ENCODE measurements around the gene RGS7BP. TPM values are rescaled to one million over a fixed set of nuclear protein-coding genes. Genes with fewer than 3 reads are reported as not detected.

RGS7BP gene
- polyA plus RNA-seq, 2 of the 4 experiments (the other 2 are of a cell fraction) = not detected

DNA sequence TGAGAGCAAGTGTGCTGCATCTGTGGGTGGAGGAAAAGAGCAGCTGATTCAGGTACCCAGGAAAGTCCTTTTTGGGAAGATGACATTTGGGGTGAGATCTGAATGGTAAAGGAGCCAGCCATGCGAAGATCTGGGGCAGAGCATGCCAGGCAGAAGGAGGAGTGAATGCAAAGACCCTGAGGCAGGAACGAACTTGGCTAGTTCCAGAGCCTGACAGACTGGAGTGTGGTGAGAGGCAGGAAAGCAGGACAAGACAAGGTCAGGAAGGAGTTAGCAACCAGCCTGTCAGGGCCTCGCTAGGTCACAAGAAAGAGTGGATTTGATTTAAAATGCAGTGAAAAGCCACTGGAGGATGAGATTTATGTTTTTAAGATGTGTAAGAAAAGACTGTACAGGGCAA lies 28.2 kb downstream of the RGS7BP start:
- no peak overlapping the region for H3K27ac ChIP-seq
- FAIRE-seq = no peak
- POLR2A ChIA-PET = no interaction called here
- CTCF ChIA-PET = interaction anchor here (0.7 kb wide), 1 partner anchor 32 kb away, joined by 3 read pairs; no protein-coding TSS in a partner anchor
- TF ChIP-seq RFX5 (IDR thresholded peaks at IDR 0.05) (no peak), FOSL2 (IDR thresholded peaks at IDR 0.05) (no peak), FOSL2 (CRISPR knock-in tag; IDR thresholded peaks at IDR 0.05) (no peak), EP300 (IDR thresholded peaks at IDR 0.05) (no peak), ZSCAN20 (CRISPR knock-in tag; IDR thresholded peaks at IDR 0.05) (no peak), BHLHE40 (IDR thresholded peaks at IDR 0.05; ENCODE audit: low read depth, low read length) (no peak), SREBF2 (IDR thresholded peaks at IDR 0.05) (no peak), PHF8 (IDR thresholded peaks at IDR 0.05; ENCODE audit: borderline replicate concordance, low read depth) (no peak), RAD21 (conservative IDR thresholded peaks at IDR 0.05 in 1 of 2, IDR thresholded peaks at IDR 0.05 in 1 of 2) (no peak), JUN (IDR thresholded peaks at IDR 0.05) (no peak), CBX8 (IDR thresholded peaks at IDR 0.05) (no peak)
- TF ChIP-seq, protein P1, sequence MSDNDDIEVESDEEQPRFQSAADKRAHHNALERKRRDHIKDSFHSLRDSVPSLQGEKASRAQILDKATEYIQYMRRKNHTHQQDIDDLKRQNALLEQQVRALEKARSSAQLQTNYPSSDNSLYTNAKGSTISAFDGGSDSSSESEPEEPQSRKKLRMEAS (IDR thresholded peaks at IDR 0.05) = no peak
- TF ChIP-seq, protein P2, sequence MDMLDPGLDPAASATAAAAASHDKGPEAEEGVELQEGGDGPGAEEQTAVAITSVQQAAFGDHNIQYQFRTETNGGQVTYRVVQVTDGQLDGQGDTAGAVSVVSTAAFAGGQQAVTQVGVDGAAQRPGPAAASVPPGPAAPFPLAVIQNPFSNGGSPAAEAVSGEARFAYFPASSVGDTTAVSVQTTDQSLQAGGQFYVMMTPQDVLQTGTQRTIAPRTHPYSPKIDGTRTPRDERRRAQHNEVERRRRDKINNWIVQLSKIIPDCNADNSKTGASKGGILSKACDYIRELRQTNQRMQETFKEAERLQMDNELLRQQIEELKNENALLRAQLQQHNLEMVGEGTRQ (IDR thresholded peaks at IDR 0.05) = no peak
- H3K4me2 ChIP-seq = no peak overlapping the region
- no peaks in the 10 kb centered on the region for H3K9me3 ChIP-seq
- DNase-seq (ENCODE audit: low read depth in 1 of 2, low spot score in 1 of 2) = no peak
- H3K4me3 ChIP-seq = no peak overlapping the region
- H3K4me1 ChIP-seq = no peaks in the 10 kb centered on the region
- WGBS (ENCODE audit: missing lambda C conversion rate) = 1% methylated on average over 3 of the region's 3 CpGs
- ATAC-seq = no peak

DNA sequence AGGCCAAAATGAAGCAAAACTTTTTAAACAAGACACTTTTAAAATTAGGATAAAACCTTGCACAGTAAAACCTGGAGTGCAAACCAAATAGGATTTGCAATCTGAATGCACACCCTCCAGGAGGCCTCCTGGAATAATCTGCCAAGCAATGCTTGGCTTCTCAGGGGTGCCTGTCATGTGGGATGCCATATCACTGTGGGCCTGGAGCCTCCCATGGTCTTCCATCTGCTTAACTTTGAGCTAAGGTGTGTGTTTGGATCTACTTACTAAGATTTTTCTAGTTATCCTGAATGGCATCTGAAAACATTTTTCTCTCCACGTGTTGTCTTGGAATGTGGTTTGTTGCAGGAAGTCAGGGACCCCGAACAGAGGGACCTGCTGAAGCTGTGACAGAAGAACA lies 52.1 kb downstream of the RGS7BP start:
- Histone ChIP-seq H3K27ac (no peak overlapping the region), H3K4me2 (no peak overlapping the region), H3K9me3 (no peaks in the 10 kb centered on the region), H3K4me1 (no peaks in the 10 kb centered on the region), H3K4me3 (no peak overlapping the region)
- TF ChIP-seq FOSB (CRISPR knock-in tag; IDR thresholded peaks at IDR 0.05) = no peak
- TF ChIP-seq FOXS1 (CRISPR knock-in tag; IDR thresholded peaks at IDR 0.05) = no peak
- TF ChIP-seq POLR2AphosphoS2 (conservative IDR thresholded peaks at IDR 0.05; ENCODE audit: low read length) = no peak
- TF ChIP-seq HOXB5 (CRISPR knock-in tag; IDR thresholded peaks at IDR 0.05) = no peak
- no peak for TF ChIP-seq KDM1A (IDR thresholded peaks at IDR 0.05; ENCODE audit: low read depth)
- TF ChIP-seq JUNB (IDR thresholded peaks at IDR 0.05) = no peak
- TF ChIP-seq, protein P3, sequence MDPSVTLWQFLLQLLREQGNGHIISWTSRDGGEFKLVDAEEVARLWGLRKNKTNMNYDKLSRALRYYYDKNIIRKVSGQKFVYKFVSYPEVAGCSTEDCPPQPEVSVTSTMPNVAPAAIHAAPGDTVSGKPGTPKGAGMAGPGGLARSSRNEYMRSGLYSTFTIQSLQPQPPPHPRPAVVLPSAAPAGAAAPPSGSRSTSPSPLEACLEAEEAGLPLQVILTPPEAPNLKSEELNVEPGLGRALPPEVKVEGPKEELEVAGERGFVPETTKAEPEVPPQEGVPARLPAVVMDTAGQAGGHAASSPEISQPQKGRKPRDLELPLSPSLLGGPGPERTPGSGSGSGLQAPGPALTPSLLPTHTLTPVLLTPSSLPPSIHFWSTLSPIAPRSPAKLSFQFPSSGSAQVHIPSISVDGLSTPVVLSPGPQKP (IDR thresholded peaks at IDR 0.05; ENCODE audit: low read depth, low read length) = no peak
- no peak for TF ChIP-seq RNF2 (IDR thresholded peaks at IDR 0.05; ENCODE audit: borderline replicate concordance, low read depth)
- TF ChIP-seq, protein P4, sequence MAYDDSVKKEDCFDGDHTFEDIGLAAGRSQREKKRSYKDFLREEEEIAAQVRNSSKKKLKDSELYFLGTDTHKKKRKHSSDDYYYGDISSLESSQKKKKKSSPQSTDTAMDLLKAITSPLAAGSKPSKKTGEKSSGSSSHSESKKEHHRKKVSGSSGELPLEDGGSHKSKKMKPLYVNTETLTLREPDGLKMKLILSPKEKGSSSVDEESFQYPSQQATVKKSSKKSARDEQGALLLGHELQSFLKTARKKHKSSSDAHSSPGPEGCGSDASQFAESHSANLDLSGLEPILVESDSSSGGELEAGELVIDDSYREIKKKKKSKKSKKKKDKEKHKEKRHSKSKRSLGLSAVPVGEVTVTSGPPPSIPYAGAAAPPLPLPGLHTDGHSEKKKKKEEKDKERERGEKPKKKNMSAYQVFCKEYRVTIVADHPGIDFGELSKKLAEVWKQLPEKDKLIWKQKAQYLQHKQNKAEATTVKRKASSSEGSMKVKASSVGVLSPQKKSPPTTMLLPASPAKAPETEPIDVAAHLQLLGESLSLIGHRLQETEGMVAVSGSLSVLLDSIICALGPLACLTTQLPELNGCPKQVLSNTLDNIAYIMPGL (CRISPR knock-in tag; IDR thresholded peaks at IDR 0.05; ENCODE audit: borderline replicate concordance) = no peak
- TF ChIP-seq, protein P5, sequence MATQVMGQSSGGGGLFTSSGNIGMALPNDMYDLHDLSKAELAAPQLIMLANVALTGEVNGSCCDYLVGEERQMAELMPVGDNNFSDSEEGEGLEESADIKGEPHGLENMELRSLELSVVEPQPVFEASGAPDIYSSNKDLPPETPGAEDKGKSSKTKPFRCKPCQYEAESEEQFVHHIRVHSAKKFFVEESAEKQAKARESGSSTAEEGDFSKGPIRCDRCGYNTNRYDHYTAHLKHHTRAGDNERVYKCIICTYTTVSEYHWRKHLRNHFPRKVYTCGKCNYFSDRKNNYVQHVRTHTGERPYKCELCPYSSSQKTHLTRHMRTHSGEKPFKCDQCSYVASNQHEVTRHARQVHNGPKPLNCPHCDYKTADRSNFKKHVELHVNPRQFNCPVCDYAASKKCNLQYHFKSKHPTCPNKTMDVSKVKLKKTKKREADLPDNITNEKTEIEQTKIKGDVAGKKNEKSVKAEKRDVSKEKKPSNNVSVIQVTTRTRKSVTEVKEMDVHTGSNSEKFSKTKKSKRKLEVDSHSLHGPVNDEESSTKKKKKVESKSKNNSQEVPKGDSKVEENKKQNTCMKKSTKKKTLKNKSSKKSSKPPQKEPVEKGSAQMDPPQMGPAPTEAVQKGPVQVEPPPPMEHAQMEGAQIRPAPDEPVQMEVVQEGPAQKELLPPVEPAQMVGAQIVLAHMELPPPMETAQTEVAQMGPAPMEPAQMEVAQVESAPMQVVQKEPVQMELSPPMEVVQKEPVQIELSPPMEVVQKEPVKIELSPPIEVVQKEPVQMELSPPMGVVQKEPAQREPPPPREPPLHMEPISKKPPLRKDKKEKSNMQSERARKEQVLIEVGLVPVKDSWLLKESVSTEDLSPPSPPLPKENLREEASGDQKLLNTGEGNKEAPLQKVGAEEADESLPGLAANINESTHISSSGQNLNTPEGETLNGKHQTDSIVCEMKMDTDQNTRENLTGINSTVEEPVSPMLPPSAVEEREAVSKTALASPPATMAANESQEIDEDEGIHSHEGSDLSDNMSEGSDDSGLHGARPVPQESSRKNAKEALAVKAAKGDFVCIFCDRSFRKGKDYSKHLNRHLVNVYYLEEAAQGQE (IDR thresholded peaks at IDR 0.05) = no peak
- TF ChIP-seq BHLHE40 (IDR thresholded peaks at IDR 0.05; ENCODE audit: low read depth, low read length) = no peak
- no peak for TF ChIP-seq ZNF302 (CRISPR knock-in tag; IDR thresholded peaks at IDR 0.05)
- TF ChIP-seq KDM5A (IDR thresholded peaks at IDR 0.05) = no peak
- TF ChIP-seq, protein P6, sequence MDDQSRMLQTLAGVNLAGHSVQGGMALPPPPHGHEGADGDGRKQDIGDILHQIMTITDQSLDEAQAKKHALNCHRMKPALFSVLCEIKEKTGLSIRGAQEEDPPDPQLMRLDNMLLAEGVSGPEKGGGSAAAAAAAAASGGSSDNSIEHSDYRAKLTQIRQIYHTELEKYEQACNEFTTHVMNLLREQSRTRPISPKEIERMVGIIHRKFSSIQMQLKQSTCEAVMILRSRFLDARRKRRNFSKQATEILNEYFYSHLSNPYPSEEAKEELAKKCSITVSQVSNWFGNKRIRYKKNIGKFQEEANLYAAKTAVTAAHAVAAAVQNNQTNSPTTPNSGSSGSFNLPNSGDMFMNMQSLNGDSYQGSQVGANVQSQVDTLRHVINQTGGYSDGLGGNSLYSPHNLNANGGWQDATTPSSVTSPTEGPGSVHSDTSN (IDR thresholded peaks at IDR 0.05) = no peak
- TF ChIP-seq MAZ (IDR thresholded peaks at IDR 0.05; ENCODE audit: borderline replicate concordance, low read depth, low read length) = no peak
- no peak for TF ChIP-seq HEYL (CRISPR knock-in tag; IDR thresholded peaks at IDR 0.05)
- no peak for TF ChIP-seq CHD2 (IDR thresholded peaks at IDR 0.05; ENCODE audit: low read length, partially characterized antibody)
- no peak for TF ChIP-seq ZC3H11A (IDR thresholded peaks at IDR 0.05)
- TF ChIP-seq, protein P1 (IDR thresholded peaks at IDR 0.05) = no peak
- TF ChIP-seq MYC (IDR thresholded peaks at IDR 0.05; ENCODE audit: borderline replicate concordance, low read length) = no peak
- ChIA-PET CTCF (no interaction called here), POLR2A (no interaction called here)
- DNase-seq (ENCODE audit: low read depth in 1 of 2, low spot score in 1 of 2) (no peak), FAIRE-seq (no peak), ATAC-seq (no peak)
- WGBS (ENCODE audit: missing lambda C conversion rate) = 1% methylated on average over 2 of the region's 2 CpGs
